Measurements from ENCODE around the gene PHC3. TPM values are rescaled to one million over a fixed set of nuclear protein-coding genes. Genes with fewer than 3 reads are reported as not detected.

Gene PHC3
- total RNA-seq, 1 donor from 2014 or later = 29.7 TPM

GRCh38 chr3:170046269-170047132 is 135.0 kb downstream of the PHC3 start:
- DNase-seq (ENCODE audit: extremely low read depth, low read depth, low spot score) = no peak

GRCh38 chr3:170044795-170045244 is 136.7 kb downstream of the PHC3 start:
- no peak for DNase-seq (ENCODE audit: extremely low read depth, low read depth, low spot score)

GRCh38 chr3:170044271-170044670 is 137.3 kb downstream of the PHC3 start:
- DNase-seq (ENCODE audit: extremely low read depth, low read depth, low spot score) = no peak

GRCh38 chr3:170043506-170043905 is 138.0 kb downstream of the PHC3 start:
- no peak for DNase-seq (ENCODE audit: extremely low read depth, low read depth, low spot score)

GRCh38 chr3:170040418-170040817 is 141.1 kb downstream of the PHC3 start:
- DNase-seq (ENCODE audit: extremely low read depth, low read depth, low spot score) = no peak

- DNase-seq (ENCODE audit: extremely low read depth, low read depth, low spot score) = no peak
Observed at GRCh38 chr3:170038434-170039110, 143.0 kb downstream of the PHC3 start.

Other genes starting within 250 kb of the PHC3 start
- gene SEC62, start 214.9 kb downstream of the PHC3 start, total RNA-seq = 29.7 and 36.6 TPM in 2 replicates
- 6.9 and 7.9 TPM in 2 replicates for gene GPR160, start 143.7 kb downstream of the PHC3 start, total RNA-seq
- gene PRKCI, start 40.7 kb upstream of the PHC3 start, total RNA-seq = 21.0 and 23.2 TPM in 2 replicates
- 22.3 and 59.8 TPM in 2 replicates for gene SKIL, start 176.0 kb upstream of the PHC3 start, total RNA-seq
- 111 and 158 TPM in 2 replicates for gene CLDN11, start 237.1 kb upstream of the PHC3 start, total RNA-seq

All from glomerular endothelial cell (primary cell).